NB4 (cell line): ENCODE results near the gene KLRK1.

ENCODE experiments used
- CTCF ChIP-seq: IDR thresholded peaks from one replicate; pipeline ENCODE4 v1.5.1; 2012; ENCODE audit warnings: low read depth, low read length
- MAX ChIP-seq: IDR thresholded peaks from 2 replicates; pipeline ENCODE4 v1.6.1; 2011; ENCODE audit warnings: low read depth, low read length
- MYC ChIP-seq: IDR thresholded peaks from 2 replicates; pipeline ENCODE4 v1.6.1; 2011; ENCODE audit warnings: low read depth, low read length
- POLR2A ChIP-seq: IDR thresholded peaks from 2 replicates; pipeline ENCODE4 v1.6.1; 2011; ENCODE audit warnings: mild to moderate bottlenecking; ENCODE audit not compliant: insufficient read length; ENCODE audit errors: extremely low read depth

GRCh38 chr12:10400829-10401228, 11.0 kb upstream of the KLRK1 start:
- TF ChIP-seq POLR2A (no peak), CTCF (no peak), MAX (no peak), MYC (no peak)
